Measurements from ENCODE around the gene GSTT4.
"Not testable (repeated sequence)": the region's sequence is repeated elsewhere in the genome, so short reads cannot be mapped to it uniquely, and the experiment has no call there.

The GSTT4 gene

DNA sequence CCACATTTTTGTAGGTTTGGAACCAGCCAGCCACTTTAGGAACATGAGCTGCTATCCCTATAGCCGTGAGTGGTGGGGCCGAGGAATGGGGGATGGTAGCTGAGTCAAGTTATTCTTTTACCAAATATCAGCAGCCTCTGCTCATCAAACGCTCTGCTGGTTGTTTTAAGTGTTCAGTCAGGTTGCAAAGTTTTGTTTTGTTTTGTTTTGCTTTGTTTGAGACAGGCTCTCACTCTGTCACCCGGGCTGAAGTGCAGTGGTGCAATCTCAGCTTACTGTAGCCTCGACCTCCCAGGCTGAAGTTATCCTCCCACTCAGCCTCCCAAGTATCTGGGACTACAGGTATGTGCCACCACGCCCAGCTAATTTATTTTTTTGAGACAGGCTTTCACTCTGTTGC lies 20.2 kb upstream of the GSTT4 start:
- in situ Hi-C loops (cut with MboI; ENCODE audit: low sequenced_read_pairs): no loop called here

DNA sequence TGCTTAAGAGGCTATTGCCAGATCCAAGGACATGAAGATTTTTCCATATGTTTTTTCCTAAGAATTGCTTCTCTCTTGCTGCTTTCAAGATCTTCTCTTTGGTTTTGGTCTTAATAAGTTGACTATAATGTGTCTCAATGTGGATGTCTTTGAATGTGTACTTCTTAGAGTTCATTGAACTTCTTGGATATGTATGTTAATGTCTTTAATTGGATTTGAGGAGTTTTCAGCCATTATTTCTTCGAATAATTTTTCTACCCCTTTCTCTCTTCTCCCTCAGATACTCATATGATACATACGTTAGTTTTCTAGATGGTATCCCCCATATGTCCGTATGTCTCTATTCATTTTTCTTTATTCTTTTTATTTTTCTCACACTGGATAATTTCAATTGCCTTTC lies 19.1 kb upstream of the GSTT4 start:
- in situ Hi-C loops (cut with MboI; ENCODE audit: low sequenced_read_pairs): no loop called here

DNA sequence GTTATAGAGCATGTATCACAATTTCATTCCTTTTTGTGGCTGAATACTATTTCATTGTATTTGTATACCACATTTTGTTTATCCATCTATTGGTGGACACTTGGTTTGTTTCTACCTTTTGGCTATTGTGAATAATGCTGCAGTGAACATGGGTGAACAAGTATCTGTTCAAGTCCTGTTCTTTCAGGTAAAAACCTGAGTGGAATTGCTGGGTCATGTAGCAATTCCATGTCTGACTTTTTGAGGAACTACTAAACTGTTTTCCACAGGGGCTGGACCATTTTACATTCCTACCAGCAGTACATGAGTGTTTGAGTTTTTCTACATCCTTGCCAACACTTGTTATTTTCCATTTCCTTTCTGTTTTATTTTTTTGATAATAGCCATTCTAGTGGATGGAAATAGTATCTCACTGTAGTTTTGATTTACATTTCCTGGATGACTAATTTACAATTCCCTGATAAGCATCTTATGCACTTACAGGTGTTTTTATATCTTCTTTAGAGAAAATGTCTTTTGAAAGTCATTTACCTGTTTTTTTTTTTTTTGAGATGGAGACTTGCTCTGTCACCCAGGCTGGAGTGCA lies 18.0 kb upstream of the GSTT4 start:
- in situ Hi-C loops (cut with MboI; ENCODE audit: low sequenced_read_pairs): no loop called here

DNA sequence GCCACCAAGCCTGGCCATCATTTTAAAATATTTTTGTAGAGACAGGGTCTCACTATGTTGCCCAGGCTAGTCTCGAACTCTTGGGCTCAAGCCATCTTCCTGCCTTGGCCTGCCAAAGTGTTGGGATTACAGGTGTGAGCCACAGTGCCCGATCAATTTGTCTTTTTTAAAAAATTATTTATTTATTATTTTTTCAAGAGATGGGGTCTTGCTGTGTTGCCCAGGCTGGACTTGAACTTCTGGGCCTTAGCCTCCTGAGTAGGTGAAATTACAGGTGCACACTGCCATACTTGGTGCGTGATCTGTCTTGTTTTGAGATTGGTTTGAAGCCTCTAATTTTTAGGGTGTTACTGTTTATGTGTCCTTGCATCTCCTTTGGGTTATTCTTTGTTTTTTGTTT lies 16.1 kb upstream of the GSTT4 start:
- in situ Hi-C loops (cut with MboI; ENCODE audit: low sequenced_read_pairs): no loop called here

DNA sequence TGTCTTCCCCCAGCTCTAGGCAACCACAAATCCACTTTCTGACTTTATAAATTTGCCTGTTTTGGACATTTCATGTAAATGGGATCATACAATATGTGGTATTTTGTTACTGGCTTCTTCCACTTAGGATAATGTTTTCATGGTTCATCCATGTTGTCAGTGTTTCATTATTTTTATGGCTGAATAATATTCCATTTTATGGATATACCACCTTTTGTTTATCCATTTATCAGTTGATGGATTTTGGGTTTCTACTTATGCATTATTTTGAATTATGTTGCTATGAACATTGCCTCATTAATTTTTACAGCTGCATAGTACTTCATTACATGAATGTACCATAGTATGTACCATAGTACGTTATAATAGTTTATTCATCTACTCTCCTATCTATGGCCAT lies 10.9 kb upstream of the GSTT4 start:
- in situ Hi-C loops (cut with MboI; ENCODE audit: low sequenced_read_pairs): no loop called here

DNA sequence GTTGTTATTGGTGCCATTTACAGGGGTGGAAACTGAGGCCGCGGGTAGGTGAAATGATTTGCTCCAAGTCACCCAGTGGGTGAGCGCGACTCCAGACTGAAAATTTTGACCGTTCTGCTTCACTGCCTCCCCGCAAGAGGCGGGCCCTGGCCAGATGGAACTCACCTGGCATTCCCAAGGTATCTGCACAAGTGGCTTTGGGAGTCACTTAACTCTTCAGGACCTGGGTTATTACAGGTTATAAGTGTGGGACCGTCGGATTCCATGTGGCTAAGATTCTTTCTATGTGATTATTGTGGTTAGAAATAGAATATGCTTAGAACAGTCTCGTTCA lies 6.4 kb upstream of the GSTT4 start:
- in situ Hi-C loops (cut with MboI; ENCODE audit: low sequenced_read_pairs): no loop called here

DNA sequence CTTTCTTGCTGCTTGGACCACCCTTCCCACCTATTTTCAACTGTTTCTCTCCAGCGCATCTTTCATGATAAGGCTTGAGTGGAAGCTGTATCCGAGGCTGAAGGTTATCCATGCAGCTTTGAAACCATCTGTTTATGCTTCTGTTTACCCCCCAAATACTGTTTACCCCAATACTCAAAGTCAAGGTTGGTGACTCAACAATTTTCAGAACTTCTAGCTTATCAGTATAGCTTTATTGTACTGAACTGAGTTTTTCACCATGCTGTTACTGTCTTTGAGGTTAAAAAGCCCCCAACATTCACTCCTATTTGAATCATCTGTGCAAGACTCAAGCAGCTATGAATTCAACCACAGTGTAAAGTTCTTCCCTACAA lies 4.8 kb upstream of the GSTT4 start:
- in situ Hi-C loops (cut with MboI; ENCODE audit: low sequenced_read_pairs): no loop called here

DNA sequence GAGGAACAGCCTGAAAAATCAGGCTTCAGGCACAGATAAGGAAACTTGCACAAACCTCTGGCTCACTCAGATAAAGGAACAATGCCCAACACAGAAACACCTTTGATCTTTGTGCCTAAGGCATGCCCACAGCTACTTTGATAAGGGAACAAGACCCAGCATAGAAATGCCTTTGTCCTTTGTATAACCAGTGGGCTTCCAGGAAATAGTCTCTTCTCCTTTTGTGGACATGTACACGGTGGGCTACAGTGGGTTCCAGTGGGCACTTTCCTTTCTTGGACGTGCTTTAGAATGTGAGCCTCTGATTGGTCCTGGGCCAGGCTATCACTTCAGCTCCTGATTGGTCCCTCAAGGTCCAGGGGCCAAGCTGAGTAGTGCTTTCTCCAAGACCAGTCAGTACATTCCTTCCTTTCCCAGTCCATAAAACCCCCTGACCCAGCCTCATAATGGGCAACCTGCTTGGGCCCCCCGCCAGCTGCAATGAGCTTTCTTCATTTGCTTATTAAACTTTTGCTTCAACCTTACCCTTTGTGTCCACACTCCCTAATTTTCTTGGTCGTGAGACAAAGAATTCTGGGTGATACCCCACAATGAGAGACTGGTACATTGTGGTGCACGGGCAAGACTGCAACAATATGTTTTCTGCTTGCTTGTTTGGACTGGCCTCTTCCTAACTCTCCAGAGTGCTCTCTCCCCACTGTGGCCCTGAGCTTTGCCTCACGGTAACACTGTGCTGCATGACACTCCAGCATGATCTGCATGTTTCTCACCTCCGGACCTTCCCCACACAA lies 4.2 kb upstream of the GSTT4 start:
- in situ Hi-C loops (cut with MboI; ENCODE audit: low sequenced_read_pairs): no loop called here

DNA sequence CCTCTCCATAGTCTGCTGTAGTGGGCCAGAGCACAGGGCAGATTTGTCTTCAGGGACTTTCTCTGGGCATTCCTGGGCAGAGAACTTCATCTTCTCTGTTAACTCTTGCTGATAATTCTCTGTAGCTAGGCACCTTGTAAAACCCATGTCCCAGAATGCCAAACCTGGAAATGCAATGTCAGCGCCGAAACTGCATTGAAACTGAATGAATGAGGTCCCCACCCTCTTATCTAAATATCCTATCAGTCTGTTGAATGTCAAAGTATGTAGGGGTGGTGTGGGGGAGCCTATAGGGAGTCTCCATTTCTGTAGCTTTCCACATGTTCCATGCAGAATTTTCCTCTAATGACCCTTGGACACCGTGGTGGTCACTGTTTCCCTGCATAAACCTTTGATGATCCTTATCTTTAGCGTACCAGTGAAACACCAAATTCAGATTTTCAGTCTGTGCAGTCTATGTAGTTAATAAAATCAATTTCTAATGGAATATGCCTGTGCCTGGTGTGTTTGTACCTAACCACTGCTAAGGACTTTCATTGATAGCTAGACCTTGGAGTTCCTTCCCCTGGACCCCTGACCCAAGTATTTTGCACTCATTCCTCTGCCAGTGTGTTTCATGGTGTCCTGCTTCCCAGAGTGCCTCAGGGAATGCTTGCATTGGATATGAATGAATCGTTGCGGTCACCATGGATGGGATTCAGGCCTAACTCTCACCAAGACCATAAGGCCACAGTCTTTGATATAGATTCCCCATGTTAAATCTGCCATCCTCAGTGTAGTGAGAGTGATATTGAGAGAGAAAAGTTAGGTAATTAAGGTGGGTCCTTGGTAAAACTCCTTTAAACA lies 3.4 kb upstream of the GSTT4 start:
- in situ Hi-C loops (cut with MboI; ENCODE audit: low sequenced_read_pairs): no loop called here

DNA sequence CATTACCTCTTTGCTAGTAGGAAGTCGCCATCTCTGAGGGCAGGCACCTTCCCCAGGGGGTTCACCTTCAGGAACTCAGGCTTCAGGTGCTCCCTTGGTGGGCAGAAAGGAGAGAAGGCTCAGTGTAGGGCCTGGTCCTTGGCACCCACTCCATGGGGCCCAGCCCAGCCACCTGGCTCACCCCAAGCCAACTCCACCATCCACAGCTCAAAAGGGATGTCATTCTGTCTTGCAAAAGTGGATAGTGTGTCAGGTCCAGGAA lies 2.7 kb upstream of the GSTT4 start:
- in situ Hi-C loops (cut with MboI; ENCODE audit: low sequenced_read_pairs): no loop called here

DNA sequence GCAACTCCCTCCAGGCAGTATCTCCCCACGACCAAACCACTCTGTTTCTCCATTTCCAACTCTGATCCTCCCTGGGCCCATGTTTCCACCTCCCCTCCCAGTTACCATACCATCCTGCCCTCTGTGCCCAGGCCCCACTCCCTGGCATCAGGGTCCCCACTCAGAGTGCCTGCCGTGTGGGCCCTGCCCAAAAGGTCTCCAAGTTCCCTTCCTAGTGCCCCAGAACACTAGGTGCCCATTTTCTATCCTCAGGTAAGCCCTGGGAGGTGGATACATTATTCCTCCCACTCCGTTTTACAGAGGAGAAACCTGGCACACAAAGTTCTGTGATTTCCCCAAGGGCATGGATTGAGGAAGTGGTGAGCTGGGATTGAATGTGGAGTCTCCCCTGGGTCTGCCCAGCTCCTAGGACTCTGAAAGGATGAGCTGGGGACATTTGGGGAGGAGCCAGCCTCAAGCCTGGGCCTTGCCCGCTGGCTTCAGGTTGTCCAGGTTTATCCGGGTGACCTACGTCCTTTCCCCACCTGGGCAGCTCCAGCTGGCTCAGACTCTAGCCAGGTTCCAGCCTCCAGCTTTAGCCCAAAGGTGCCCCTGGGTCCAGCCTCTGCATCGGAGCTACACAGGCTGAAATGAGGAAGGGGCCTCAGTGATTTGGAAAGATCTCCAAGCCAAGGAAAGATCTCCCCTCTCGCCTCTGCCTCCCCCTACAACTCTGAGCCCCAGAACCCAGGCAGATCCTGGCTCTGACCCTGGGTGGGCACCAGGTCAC lies 2.2 kb upstream of the GSTT4 start:
- in situ Hi-C loops (cut with MboI; ENCODE audit: low sequenced_read_pairs): no loop called here

DNA sequence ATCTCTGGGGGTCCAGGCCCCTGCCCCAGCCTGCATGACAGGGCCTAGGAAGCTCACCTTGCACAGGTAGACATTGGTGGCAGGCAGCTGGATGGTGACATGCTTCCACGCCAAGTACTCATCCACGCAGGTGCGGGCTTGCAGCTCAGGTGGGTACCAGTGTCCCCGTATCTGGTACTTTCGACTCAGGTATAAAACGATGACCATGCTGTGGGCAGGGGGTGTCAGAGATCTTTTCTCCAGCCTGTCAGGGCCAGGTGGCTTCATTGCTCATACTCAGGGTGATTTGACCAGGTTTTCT lies 1.6 kb upstream of the GSTT4 start:
- in situ Hi-C loops (cut with MboI; ENCODE audit: low sequenced_read_pairs): no loop called here

DNA sequence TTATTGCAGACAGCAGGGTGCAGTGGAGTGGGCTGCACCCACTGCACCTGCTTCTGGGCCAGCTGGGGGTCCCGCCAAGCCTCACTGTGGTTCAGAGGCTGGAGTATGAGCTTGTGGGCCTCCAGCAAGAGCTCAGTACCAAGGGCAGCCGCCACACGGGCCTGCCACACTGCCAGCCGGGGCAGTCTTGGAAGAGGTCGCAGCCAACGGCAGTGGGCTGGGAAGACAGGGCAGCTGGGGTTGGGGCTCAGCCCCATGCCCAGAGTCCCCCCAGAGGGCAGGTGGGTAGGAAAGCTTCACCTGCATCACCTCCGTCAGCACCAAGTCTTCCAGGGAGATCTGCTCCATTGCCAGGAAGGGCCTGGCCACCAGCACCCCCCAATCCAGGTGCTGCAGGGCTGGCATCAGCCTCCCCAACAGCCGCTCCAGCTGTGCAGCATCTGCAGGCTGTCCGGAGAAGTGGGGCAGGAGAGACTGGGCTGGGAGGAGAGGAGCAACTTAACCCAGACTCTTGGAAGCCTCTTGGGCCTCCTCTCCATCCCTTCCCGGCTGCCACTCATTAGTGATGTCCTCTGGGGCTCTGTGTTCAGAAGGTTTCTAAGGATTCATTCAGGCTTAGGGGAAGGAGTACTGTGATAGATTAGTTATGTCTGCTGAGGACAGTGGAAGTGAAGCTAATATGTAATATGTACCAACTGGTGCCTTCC lies 1.1 kb upstream of the GSTT4 start:
- in situ Hi-C loops (cut with MboI; ENCODE audit: low sequenced_read_pairs): no loop called here

DNA sequence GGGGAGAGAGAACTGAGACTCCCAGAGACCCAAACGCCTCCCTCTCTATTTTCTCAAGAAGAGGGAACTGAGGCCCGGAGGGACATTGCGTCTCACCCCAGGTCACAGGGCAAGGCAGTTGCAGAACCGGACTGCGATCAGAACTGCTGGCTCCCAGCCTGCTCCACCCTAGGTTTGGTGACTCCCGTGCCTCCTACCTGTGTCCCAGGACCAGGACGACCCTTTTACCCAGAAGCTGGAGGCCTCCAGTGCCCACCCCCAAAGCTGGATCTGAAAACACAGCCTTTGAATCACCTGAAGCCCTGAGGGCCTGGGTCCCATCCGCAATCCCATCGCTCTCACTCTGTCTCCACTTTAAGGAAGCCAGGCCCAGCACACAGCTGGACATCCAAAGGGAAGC lies 1.4 kb downstream of the GSTT4 start:
- in situ Hi-C loops (cut with MboI; ENCODE audit: low sequenced_read_pairs): no loop called here

DNA sequence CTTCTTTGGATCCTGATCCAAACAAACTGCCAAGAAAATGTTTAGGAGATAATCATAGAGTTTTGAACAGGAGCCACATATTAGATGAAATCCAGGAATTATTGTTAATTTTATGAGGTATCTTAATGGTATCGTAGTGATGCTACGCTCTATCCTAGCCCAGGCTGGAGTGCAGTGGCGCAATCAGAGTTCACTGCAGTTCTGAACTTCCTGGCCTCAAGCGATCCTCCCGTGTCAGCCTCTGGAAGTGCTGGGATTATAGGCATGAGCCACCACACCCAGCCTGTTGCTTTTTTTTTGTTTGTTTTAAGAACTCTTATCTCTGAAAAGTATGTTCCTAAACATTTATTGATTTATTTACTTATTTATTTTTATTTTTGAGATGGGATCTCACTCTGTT lies 2.4 kb downstream of the GSTT4 start:
- in situ Hi-C loops (cut with MboI; ENCODE audit: low sequenced_read_pairs): no loop called here

DNA sequence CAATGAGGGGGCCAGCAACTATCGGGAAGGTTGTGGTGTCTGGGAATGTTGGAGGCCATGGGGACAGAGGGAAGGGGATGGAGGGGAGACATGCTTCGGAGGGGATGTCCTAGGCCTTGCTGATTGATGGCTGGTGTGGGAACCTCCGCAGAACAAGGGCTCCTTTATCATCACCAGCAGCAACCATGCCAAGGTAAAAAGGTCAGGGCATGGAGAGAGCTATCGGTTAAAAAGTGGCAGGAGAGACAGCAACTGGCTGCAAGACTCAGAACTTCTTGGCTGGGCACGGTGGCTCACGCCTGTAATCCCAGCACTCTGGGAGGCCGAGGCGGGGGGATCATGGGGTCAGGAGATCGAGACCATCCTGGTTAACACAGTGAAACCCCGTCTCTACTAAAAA lies 3.0 kb downstream of the GSTT4 start:
- in situ Hi-C loops (cut with MboI; ENCODE audit: low sequenced_read_pairs): no loop called here

DNA sequence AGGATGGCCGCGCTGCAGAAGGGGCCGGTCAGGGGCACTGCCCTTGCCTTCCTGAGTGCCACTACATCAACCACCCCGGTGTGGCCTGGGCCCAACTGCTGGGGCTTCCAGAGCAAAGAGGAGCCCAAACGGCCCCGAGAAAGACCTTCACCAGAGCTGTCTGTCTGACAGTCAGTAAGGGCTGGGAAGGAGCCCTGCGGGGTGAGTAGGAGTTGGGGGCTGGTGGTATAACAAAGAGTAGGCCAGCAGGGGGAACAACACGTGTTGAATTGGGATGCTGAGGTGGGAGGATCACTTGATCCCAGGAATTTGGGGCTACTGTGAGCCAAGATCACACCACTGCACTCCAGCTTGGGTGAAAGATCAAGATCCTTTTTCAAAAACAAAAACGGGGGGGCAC lies 3.9 kb downstream of the GSTT4 start:
- in situ Hi-C loops (cut with MboI; ENCODE audit: low sequenced_read_pairs): no loop called here

DNA sequence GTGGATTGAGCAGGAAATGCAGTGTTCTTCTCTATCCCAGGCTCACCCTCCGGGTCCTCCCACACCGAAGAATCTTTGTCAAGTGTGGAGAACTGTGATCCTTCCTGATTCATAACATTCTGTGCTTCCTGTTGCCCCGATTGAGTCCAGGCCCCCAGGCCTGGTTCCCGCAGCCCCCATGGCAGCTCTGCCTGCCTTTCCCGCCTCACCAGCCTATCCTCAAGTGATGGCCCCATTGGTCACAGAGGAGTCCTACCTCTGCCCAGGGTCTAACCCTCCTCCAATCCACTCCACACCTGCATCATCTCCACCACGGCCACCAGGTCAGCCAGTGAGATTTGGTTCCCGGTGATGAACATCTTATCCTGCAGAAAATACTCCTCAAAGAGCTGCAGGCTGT lies 5.5 kb downstream of the GSTT4 start:
- in situ Hi-C loops (cut with MboI; ENCODE audit: low sequenced_read_pairs): not testable (repeated sequence)

DNA sequence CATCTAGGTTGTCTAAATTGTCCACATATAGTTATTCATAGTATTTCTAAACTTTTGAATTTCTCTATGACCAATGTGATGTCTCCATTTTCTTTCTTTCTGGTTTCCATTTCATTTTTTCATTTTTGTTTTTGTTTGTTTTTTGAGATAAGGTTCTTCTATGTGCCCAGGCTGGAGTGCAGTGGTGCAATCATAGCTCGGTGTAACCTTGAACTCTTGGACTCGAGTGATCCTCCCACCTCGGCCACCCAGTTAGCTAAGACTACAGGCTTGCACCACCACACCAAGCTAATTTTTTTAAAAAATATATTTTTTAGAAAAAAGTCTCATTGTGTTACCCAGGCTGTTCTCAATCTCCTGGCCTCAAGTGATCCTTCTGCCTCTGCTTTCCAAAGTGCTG lies 8.2 kb downstream of the GSTT4 start:
- in situ Hi-C loops (cut with MboI; ENCODE audit: low sequenced_read_pairs): no loop called here

DNA sequence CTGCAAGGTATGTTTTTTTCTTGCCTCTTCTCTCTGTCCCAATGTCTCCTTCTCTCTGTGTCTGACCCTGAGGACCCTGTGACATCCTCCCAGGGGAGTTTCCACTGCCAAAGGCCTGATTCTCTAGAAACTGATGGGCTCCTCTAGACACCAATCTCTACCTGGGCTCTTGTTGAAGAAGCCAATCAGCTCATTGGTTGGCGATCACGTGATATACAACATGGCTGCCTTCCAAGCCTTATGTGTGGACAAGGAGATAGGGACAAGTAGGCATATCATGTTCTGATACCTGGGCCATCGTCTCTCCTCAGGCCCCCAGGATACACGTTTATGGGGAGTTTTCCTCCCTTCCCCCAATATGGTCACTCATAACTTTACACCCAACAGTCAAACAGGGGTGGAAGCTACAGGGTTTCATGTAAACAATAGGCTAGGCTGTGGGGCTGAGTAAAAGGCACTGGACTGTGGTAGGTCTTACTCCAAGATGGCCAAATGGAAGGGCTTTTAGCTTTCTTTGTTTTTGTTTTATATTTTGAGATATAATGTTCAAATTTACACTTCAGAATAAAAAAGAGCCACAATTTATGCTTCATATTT lies 11.6 kb downstream of the GSTT4 start:
- in situ Hi-C loops (cut with MboI; ENCODE audit: low sequenced_read_pairs): not testable (repeated sequence)

DNA sequence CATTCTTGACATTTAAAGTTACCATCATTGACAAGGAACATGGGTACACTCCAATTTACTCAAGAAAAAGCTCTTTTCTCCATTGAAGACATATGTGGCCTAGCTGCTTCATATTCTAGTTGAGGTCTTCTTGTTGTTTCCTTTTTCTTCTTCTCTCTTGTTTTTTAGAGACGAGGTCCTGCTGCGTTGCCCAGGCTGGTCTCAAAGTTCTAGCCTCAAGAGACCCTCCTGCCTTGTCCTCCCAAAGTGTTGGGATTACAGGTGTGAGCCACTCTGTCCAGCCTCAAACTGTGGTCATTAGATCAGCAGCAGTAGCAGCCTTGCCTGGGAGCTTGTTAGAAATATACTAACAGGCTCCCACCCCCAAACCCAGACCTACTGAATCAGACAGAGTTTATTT lies 12.2 kb downstream of the GSTT4 start:
- in situ Hi-C loops (cut with MboI; ENCODE audit: low sequenced_read_pairs): not testable (repeated sequence)

Measured in hTERT RPE-1 (cell line).